Measurements from ENCODE around the gene GJB2.

Gene GJB2

DNA sequence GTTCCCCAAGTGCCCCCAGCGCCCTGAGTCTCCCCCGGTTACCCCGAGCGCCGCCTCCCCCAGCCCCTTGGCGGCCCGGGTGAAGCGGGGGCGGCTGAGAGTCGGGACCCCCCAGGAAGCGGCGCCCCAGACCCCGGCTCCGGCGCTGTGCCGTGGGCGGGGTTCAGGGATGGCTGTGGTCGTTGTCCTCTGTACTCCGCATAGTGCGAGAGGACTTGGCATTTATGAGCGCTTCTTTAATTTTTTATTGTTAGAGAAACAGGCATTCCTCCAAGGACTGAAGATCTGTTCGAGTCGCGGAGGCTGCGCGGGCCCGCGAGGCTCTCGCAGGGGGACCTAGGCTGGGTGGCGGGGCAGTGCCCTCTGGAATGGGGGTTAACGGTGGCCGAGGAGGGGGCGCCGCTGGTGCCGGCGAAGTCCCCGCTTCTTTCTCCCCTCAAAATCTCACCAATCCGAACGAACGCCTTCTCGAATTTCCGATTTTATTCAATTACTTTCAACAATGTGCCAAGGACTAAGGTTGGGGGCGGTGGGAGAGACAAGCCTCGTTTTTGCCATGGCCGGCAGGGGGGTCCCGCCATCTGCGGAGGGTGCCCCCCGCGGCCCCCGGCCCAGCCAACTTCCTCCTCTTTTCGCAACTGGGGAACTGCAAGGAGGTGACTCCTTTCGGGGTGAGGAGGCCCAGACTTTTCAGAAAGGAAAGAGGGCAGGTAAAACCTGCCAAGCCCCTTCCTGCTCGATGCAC, 596 bp upstream of the GJB2 start:
- Histone ChIP-seq H3K27ac (ENCODE audit: low read depth, low read length) (no peak overlapping the region), H3K9ac (ENCODE audit: low read depth in 1 of 2, low read length in 2 of 2) (no peak overlapping the region), H3K9me3 (ENCODE audit: control insufficient read depth in 1 of 2, low read length in 2 of 2) (no peaks in the 10 kb centered on the region), H3K4me1 (ENCODE audit: control insufficient read depth in 1 of 2, insufficient read depth in 2 of 2, low read length in 2 of 2) (peaks cover 27 to 33% of the 10 kb centered on the region in 2 donors), H3K4me3 (ENCODE audit: low read depth in 1 of 2, low read length in 2 of 2) (peak overlapping the region; percentile 23 to 80), H3K27me3 (ENCODE audit: control insufficient read depth in 1 of 2, insufficient read depth in 2 of 2, low read length in 2 of 2) (peaks cover 34 to 37% of the 10 kb centered on the region in 2 donors), H3K36me3 (ENCODE audit: control insufficient read depth in 1 of 2, insufficient read depth in 2 of 2, low read length in 2 of 2) (peaks cover 0 to 10% of the 10 kb centered on the region in 2 donors)

DNA sequence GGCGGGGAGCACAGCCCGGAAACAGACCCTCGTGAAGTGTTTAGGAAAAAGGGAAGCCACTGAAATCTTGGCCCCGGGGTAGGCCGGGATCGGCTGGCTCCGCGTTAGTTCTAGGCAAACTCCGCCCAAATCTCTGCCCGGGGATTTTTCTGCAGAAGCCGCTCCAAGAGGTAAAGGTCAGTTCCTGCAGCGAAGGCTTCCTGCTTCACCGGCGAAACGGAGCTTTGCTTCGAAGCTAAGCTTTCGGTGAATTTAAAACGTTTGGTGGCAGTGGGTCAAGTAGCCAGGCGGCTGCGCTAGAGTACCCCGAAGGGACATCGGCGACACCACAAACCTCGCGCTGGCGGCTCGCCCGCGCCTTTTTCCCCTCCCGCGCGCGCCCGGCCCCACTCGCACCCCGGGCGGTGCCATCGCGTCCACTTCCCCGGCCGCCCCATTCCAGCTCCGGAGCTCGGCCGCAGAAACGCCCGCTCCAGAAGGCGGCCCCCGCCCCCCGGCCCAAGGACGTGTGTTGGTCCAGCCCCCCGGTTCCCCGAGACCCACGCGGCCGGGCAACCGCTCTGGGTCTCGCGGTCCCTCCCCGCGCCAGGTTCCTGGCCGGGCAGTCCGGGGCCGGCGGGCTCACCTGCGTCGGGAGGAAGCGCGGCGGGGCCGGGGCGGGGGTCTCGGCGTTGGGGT, 441 bp downstream of the GJB2 start:
- Histone ChIP-seq H3K27me3 (ENCODE audit: control insufficient read depth in 1 of 2, insufficient read depth in 2 of 2, low read length in 2 of 2) (peaks cover 34 to 37% of the 10 kb centered on the region in 2 donors), H3K4me3 (ENCODE audit: low read depth in 1 of 2, low read length in 2 of 2) (peak overlapping the region; percentile 69 to 80), H3K9me3 (ENCODE audit: control insufficient read depth in 1 of 2, low read length in 2 of 2) (no peaks in the 10 kb centered on the region), H3K9ac (ENCODE audit: low read depth in 1 of 2, low read length in 2 of 2) (peak overlapping the region; percentile 37 to 61), H3K4me1 (ENCODE audit: control insufficient read depth in 1 of 2, insufficient read depth in 2 of 2, low read length in 2 of 2) (peaks cover 20 to 25% of the 10 kb centered on the region in 2 donors), H3K36me3 (ENCODE audit: control insufficient read depth in 1 of 2, insufficient read depth in 2 of 2, low read length in 2 of 2) (peaks cover 0 to 15% of the 10 kb centered on the region in 2 donors), H3K27ac (ENCODE audit: low read depth, low read length) (peak overlapping the region; percentile 8)

DNA sequence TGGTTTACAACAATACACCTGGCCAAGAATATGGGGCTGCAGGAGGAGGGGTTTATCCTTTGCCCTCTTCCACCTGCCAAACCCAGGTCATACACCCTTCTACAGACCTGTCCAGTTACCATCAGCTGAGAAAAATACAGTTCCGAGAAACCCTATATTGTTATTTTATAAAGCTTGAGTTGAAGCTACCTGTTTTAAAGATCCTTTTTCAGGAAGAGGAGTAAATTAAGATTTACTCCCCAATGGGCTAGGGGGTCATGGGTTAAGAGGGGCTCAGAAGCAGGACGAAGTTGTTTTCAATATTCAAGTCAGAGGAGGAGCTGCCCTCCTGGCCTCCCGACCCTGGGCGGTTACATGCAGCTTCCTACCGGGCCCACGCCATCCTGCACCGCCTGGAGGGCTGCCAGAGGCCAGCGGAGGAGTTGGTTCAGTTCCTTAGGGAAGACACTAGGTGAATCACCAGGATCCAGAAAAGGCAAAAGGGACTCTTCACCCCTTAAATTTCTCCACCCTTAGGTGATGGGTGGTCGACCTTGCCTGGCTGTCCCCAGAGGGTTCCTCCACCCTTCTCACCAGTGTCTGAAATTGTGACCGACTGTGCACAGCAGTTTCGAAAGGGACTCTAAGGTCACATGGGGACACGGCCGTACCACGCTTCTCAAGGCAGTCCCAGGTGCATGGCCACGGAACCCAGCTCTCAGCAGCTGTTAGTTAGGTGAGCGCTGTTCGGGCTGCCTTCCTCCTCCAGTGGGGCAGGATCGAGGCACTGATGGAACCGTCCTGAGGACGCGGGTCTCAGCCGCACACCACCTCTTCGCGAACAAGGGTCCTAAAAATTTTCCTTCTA, 1.2 kb downstream of the GJB2 start:
- Histone ChIP-seq H3K27me3 (ENCODE audit: control insufficient read depth in 1 of 2, insufficient read depth in 2 of 2, low read length in 2 of 2) (peaks cover 34 to 37% of the 10 kb centered on the region in 2 donors), H3K4me1 (ENCODE audit: control insufficient read depth in 1 of 2, insufficient read depth in 2 of 2, low read length in 2 of 2) (peaks cover 20 to 25% of the 10 kb centered on the region in 2 donors), H3K9me3 (ENCODE audit: control insufficient read depth in 1 of 2, low read length in 2 of 2) (no peaks in the 10 kb centered on the region), H3K36me3 (ENCODE audit: control insufficient read depth in 1 of 2, insufficient read depth in 2 of 2, low read length in 2 of 2) (peaks cover 0 to 15% of the 10 kb centered on the region in 2 donors), H3K4me3 (ENCODE audit: low read depth in 1 of 2, low read length in 2 of 2) (peak overlapping the region; percentile 69 to 80), H3K9ac (ENCODE audit: low read depth in 1 of 2, low read length in 2 of 2) (peak overlapping the region; percentile 37 to 61), H3K27ac (ENCODE audit: low read depth, low read length) (peak overlapping the region; percentile 8)

DNA sequence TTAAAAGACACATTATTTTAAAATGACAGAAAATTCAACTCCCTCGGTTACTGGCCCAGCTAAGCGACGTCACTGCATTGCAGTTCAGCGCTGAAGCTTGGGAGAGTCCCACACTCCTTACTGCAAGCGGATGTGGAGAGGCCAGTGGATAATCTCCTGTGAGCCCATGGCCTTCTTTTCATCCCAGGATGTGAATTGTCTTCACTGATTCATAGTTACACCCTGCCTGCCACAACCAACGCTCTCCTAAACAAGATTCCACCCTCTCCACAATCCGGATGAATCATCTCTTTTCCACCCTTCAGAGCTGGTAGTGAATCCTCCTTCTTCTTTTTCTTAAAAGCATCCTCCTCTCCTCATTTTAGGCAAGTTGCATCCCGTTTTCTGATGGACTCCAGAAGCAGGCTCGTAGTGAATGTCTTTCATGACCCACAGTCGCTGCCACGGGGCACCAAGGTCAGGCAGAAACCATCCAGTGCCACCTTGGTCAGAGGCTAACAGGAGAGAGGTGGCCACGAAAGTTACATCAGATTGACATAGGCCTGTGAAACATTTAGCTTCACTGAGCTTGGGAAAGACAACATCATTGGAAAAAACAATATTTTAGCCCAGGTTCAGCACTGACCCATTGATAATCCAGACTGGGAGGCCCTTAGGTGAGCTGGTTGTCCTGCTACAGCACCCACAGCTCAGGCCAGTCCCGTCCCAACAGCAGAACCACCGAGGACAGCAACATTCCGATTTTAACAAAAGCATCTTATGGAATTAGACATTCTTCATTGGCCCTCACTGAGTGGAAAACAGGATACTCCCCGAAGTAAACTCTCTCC, 2.0 kb downstream of the GJB2 start:
- no peak overlapping the region for H3K27ac ChIP-seq (ENCODE audit: low read depth, low read length)
- peaks cover 28% of the 10 kb centered on the region in 2 donors for H3K27me3 ChIP-seq (ENCODE audit: control insufficient read depth in 1 of 2, insufficient read depth in 2 of 2, low read length in 2 of 2)
- H3K9me3 ChIP-seq (ENCODE audit: control insufficient read depth in 1 of 2, low read length in 2 of 2) = no peaks in the 10 kb centered on the region
- peaks cover 0 to 15% of the 10 kb centered on the region in 2 donors for H3K36me3 ChIP-seq (ENCODE audit: control insufficient read depth in 1 of 2, insufficient read depth in 2 of 2, low read length in 2 of 2)
- H3K4me3 ChIP-seq (ENCODE audit: low read depth in 1 of 2, low read length in 2 of 2) = peak overlapping the region in 1 of 2 donors; percentile 69
- H3K4me1 ChIP-seq (ENCODE audit: control insufficient read depth in 1 of 2, insufficient read depth in 2 of 2, low read length in 2 of 2) = peaks cover 20 to 25% of the 10 kb centered on the region in 2 donors
- H3K9ac ChIP-seq (ENCODE audit: low read depth in 1 of 2, low read length in 2 of 2) = no peak overlapping the region

DNA sequence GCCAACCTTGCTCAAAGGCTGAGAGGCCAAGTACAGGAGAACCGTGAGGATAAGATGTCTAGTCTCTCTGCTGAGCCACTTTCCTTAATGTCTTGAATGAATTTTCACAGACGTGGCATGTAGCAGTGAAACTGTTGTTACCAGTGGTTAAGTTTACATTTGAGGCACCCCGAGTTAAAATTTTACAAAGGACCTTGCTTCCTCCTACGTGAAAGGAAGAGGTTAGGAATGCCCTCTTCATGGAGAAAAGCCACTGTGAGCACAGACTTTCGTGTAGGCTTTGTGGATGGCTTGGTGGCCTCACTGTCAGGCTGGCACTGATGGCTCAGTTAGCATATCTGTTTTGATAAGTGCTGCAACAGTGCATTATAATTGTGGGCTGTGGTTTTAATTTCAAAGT, 2.7 kb downstream of the GJB2 start:
- H3K27ac ChIP-seq (ENCODE audit: low read depth, low read length) = no peak overlapping the region
- peaks cover 20 to 25% of the 10 kb centered on the region in 2 donors for H3K4me1 ChIP-seq (ENCODE audit: control insufficient read depth in 1 of 2, insufficient read depth in 2 of 2, low read length in 2 of 2)
- H3K9me3 ChIP-seq (ENCODE audit: control insufficient read depth in 1 of 2, low read length in 2 of 2) = no peaks in the 10 kb centered on the region
- H3K4me3 ChIP-seq (ENCODE audit: low read depth in 1 of 2, low read length in 2 of 2) = no peak overlapping the region
- peaks cover 0 to 15% of the 10 kb centered on the region in 2 donors for H3K36me3 ChIP-seq (ENCODE audit: control insufficient read depth in 1 of 2, insufficient read depth in 2 of 2, low read length in 2 of 2)
- no peak overlapping the region for H3K9ac ChIP-seq (ENCODE audit: low read depth in 1 of 2, low read length in 2 of 2)
- peaks cover 22% of the 10 kb centered on the region in 2 donors for H3K27me3 ChIP-seq (ENCODE audit: control insufficient read depth in 1 of 2, insufficient read depth in 2 of 2, low read length in 2 of 2)

DNA sequence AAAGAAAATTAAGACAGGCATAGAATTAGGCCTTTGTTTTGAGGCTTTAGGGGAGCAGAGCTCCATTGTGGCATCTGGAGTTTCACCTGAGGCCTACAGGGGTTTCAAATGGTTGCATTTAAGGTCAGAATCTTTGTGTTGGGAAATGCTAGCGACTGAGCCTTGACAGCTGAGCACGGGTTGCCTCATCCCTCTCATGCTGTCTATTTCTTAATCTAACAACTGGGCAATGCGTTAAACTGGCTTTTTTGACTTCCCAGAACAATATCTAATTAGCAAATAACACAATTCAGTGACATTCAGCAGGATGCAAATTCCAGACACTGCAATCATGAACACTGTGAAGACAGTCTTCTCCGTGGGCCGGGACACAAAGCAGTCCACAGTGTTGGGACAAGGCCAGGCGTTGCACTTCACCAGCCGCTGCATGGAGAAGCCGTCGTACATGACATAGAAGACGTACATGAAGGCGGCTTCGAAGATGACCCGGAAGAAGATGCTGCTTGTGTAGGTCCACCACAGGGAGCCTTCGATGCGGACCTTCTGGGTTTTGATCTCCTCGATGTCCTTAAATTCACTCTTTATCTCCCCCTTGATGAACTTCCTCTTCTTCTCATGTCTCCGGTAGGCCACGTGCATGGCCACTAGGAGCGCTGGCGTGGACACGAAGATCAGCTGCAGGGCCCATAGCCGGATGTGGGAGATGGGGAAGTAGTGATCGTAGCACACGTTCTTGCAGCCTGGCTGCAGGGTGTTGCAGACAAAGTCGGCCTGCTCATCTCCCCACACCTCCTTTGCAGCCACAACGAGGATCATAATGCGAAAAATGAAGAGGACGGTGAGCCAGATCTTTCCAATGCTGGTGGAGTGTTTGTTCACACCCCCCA, 3.8 kb downstream of the GJB2 start:
- Histone ChIP-seq H3K27ac (ENCODE audit: low read depth, low read length) (no peak overlapping the region), H3K36me3 (ENCODE audit: control insufficient read depth in 1 of 2, insufficient read depth in 2 of 2, low read length in 2 of 2) (peaks cover 0 to 15% of the 10 kb centered on the region in 2 donors), H3K9me3 (ENCODE audit: control insufficient read depth in 1 of 2, low read length in 2 of 2) (no peaks in the 10 kb centered on the region), H3K4me1 (ENCODE audit: control insufficient read depth in 1 of 2, insufficient read depth in 2 of 2, low read length in 2 of 2) (peaks cover 17 to 25% of the 10 kb centered on the region in 2 donors), H3K27me3 (ENCODE audit: control insufficient read depth in 1 of 2, insufficient read depth in 2 of 2, low read length in 2 of 2) (peaks cover 11 to 12% of the 10 kb centered on the region in 2 donors), H3K4me3 (ENCODE audit: low read depth in 1 of 2, low read length in 2 of 2) (no peak overlapping the region), H3K9ac (ENCODE audit: low read depth in 1 of 2, low read length in 2 of 2) (no peak overlapping the region)

DNA sequence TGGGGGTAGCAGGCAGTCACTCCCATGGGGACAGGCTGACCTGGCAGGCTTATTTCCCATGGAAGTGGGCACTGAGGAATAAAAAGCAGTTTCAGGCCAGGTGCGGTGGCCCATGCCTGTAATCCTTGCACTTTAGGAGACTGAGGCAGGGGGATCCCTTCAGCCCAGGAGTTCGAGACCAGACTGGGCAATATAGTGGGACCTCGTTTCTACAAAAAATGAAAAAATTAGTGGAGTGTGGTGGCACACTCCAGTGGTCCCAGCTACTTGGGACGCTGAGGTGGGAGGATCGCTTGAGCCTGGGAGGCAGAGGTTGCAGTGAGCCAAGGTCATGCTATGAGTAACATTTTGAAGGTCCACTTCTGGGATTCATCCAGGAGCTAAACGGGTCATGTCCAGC, 6.0 kb downstream of the GJB2 start:
- Histone ChIP-seq H3K4me3 (ENCODE audit: low read depth in 1 of 2, low read length in 2 of 2) (no peak overlapping the region), H3K27me3 (ENCODE audit: control insufficient read depth in 1 of 2, insufficient read depth in 2 of 2, low read length in 2 of 2) (peaks cover 3 to 4% of the 10 kb centered on the region in 2 donors), H3K36me3 (ENCODE audit: control insufficient read depth in 1 of 2, insufficient read depth in 2 of 2, low read length in 2 of 2) (peaks cover 0 to 15% of the 10 kb centered on the region in 2 donors), H3K27ac (ENCODE audit: low read depth, low read length) (no peak overlapping the region), H3K4me1 (ENCODE audit: control insufficient read depth in 1 of 2, insufficient read depth in 2 of 2, low read length in 2 of 2) (peaks cover 8 to 16% of the 10 kb centered on the region in 2 donors), H3K9ac (ENCODE audit: low read depth in 1 of 2, low read length in 2 of 2) (no peak overlapping the region), H3K9me3 (ENCODE audit: control insufficient read depth in 1 of 2, low read length in 2 of 2) (no peaks in the 10 kb centered on the region)

DNA sequence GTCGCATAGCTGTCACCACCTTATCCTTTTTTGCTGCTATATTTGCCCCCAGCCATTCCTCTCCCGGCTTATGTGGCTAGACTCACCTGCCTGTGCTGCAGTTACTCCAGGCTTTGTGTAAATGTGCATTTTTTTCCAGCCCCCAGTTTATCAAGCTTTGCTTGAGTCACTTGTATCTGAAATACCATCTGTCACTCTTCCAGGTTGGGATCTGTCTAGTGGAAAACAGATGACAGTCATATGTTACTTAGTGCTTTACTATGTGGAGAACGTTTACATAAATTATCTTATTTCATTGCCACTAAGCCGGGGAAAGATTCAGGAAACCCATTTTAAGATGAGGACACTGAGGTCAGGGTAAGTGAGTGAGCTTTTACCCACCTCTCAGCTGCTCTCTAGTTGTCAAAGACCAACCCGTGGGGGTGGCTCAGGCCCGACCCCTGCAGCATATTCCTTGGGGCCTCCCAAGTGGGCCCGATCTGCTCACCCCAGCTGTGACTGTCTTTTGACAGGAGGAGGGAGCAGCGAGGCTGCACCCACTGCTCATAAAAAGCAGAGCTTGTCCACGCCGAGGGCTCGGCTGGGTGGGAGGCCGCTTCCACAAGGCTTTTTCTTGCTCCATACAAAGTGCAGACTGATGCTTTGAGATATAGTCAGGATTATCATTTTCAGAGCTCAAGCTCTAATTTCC, 7.2 kb downstream of the GJB2 start:
- Histone ChIP-seq H3K27me3 (ENCODE audit: control insufficient read depth in 1 of 2, insufficient read depth in 2 of 2, low read length in 2 of 2) (peaks cover 0 to 5% of the 10 kb centered on the region in 2 donors), H3K9me3 (ENCODE audit: control insufficient read depth in 1 of 2, low read length in 2 of 2) (no peaks in the 10 kb centered on the region), H3K9ac (ENCODE audit: low read depth in 1 of 2, low read length in 2 of 2) (no peak overlapping the region), H3K27ac (ENCODE audit: low read depth, low read length) (no peak overlapping the region), H3K4me1 (ENCODE audit: control insufficient read depth in 1 of 2, insufficient read depth in 2 of 2, low read length in 2 of 2) (peaks cover 0 to 9% of the 10 kb centered on the region in 2 donors), H3K4me3 (ENCODE audit: low read depth in 1 of 2, low read length in 2 of 2) (no peak overlapping the region), H3K36me3 (ENCODE audit: control insufficient read depth in 1 of 2, insufficient read depth in 2 of 2, low read length in 2 of 2) (peaks cover 0 to 15% of the 10 kb centered on the region in 2 donors)

Data from duodenal mucosa (tissue), 2 donors.